Activated CD4-positive, alpha-beta T cell treated with anti-CD3 and anti-CD28 coated beads for 48 hours (primary cell): ENCODE results near the gene RAB6D.
"Not testable (repeated sequence)": the region's sequence is repeated elsewhere in the genome, so short reads cannot be mapped to it uniquely, and the experiment has no call there.

Experiments
- DNase-seq: peaks from one replicate; pipeline ENCODE4 v3.0.0-alpha.2; 2020

The RAB6D gene

DNA sequence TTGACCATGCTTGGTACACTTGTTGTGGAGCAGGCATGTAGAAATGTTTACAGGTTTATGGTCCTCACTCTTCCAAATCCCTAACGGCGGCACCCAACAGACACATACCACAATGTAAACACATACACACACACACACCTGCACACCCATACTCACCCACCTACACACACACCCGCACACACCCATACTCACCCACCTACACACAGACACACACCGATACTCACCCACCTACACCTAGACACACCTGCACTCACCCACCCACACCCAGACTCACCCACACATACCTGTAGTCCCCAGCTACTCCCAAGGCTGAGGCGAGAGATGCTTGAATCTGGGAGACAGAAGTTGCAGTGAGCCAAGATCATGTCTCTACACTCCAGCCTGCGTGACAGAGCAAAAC, 1.5 kb upstream of the RAB6D start:
- DNase-seq, result no peak

DNA sequence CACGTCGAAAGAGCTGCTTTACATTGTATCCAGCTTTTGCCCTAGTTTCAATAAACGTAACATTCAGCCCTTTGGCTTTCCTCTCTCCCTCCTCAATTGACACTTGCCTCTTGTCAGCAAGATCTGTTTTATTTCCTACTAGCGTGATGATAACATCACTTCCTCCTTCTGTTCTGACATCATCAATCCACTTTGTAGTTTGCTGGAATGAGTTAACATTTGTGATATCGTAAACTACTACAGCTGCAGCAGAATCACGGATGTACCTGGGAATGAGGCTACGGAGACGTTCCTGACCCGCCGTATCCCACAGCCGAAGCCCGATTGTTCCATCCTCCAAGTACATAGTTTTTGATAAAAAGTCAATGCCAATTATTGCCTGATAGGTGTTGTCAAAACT, 755 bp downstream of the RAB6D start:
- not testable (repeated sequence) for DNase-seq

DNA sequence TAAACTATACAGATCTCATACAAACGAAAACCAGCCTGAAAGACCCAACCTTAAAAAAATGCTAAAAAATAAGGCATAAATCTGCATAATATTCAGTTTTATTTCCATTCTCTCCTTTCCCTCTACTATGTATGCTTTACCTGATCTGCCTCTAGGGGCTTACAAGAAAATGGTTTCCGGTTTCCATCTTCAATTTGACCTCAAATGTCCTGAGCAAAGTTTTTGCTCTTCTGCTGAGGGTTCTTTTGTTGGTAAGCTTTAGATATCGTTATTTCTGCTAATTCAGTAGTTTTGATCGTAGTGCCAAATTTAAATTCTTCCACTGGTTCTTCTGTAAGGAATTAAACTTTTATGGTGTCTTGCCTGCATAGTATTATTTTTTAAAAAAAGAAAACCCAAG, 2.2 kb downstream of the RAB6D start:
- not testable (repeated sequence) for DNase-seq

DNA sequence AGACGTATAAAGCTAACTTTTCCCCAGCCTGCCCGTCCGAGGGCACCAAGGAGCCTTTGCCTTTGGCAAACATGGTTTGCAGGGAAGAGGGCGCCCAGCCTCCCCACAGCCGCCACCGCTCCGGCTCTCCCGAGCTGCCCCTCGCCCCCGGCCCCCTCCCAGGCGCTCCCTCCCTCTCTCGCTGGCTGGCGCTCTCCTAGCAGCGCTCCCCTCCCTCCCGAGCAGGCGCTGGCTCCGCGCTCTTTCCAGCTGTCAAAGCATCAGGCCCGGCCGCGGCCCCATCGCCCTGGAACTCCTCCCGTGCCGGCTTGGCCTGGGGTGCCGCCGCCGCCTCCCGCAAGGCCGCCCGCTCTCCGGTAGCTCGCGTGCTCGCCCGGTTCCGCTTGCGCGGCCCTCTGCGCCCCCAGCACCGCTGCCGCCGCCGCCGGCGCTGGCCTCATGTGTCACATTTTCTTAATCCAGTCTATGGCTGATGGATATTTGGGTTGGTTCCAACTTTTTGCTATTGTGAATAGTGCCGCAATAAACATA, 10.7 kb downstream of the RAB6D start:
- DNase-seq, result not testable (repeated sequence)

DNA sequence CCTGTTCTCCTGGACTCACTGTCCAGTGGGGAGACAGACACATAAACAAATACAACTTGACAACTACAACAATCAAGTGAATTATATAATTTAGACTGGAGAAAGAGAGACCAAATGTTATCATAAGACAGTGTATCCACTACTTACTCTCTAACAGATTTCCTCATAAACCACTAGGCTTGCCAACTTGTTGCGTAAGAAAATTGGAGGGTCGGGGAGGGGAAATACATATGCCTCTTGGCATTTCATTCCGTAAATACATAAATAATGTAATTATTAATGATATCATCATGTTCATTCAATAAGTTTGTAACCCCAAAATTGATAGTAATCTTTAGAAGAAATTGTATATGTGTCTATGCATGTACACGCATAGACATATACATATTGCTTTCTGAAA, 14.9 kb downstream of the RAB6D start:
- DNase-seq, result no peak

DNA sequence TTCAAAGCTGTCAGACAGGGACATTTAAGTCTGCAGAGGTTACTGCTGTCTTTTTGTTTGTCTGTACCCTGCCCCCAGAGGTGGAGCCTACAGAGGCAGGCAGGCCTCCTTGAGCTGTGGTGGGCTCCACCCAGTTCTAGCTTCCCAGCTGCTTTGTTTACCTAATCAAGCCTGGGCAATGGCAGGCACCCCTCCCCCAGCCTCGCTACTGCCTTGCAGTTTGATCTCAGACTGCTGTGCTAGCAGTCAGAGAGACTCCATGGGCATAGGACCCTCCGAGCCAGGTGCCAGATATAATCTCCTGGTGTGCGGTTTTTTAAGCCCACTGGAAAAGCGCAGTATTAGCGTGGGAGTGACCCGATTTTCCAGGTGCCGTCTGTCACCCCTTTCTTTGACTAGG, 16.9 kb downstream of the RAB6D start:
- DNase-seq, result not testable (repeated sequence)

DNA sequence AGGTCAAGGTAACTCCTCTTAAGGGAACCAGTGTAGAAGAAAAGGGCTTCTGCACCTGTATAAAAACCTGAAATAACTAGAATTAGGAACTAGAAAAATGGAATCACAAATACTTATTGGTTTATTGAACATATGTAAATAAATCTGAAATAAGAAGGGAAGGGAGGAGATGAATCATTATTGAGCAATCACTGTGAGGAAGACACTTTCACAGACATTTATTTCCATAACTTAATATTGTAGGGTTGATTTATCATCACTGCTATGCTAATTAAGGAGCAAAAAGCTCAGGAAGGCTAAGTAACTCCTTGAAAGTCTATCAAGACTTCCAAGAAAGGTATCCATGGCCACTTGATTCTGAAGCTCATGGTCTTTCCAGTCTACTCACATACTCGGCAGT, 24.7 kb downstream of the RAB6D start:
- DNase-seq, result not testable (repeated sequence)

DNA sequence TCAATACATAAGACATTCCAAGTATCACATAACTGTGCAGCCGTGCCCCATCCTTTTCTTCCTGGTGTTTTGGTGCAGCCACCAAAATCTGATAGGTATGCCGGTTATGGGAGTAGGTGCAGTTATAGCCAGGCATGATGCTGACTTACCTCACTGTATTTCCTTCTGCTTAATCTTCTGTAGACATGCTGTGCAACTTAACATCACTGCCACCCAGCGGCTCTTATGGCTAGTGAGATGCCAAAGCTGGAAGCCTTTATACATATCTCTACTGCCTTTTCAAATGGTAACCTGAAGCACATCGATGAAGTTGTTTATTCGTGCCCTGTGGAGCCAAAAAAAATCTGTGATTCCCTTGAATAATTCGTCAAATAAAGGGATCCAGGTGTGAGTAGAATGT, 28.6 kb downstream of the RAB6D start:
- peak; percentile 28 for DNase-seq

DNA sequence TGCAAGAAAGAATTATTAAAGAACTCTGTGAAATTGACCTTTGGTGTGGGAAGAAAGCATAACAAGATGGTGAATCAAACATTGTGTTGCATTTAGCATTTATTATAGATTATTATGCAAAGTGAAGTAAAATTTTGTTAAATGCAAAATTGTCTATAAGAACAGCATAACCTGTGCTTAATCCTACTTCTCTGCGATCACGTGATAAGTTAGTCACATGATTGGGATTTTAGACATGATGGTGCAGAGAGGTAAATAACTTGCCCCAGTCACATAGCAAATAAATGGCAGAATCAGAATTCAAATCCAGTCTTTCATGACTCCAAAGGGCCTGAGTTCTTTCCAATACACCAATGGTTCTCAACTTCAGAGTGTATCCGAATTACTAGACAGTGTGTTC, 31.3 kb downstream of the RAB6D start:
- DNase-seq, result not testable (repeated sequence)

DNA sequence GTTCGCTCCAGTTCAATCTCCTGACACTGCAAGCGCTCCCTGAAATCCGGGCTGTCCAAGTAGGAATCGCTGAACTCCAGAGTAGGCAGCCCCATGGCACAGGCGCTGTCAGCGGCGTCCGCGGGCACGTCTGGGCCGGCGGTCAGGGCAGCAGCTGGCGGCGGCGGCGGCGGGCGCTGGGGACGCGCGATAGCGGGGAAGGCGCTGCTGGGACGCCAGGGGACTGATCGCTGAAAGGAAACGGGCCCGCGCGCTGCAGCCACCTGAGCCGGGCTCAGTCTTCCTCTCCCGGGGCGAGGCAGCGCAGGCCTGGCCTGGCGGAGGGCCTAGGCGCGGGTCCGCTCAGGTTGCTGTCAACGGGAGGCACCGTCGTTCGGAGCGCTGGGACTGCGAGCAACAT, 33.0 kb downstream of the RAB6D start:
- DNase-seq, result peak; percentile 29

DNA sequence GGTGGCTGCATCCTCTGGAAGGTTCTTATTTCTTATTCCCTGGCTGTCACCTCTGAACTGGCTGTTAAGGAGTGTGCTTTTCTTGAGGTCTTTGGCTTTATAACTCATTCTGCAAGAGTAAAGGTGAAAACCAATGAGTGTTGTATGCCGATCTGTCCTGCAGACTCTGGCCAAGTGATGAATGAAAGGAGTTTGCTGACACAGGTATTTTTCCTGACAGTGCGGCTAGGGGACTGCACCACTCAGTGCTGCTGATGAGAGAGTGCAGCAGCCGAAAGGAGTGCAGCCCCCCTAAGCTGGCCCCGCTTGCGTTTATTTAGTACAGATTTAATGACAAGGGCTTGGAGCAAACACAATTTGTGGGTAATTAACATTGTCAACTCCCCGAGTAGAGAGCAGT, 41.8 kb downstream of the RAB6D start:
- no peak for DNase-seq

DNA sequence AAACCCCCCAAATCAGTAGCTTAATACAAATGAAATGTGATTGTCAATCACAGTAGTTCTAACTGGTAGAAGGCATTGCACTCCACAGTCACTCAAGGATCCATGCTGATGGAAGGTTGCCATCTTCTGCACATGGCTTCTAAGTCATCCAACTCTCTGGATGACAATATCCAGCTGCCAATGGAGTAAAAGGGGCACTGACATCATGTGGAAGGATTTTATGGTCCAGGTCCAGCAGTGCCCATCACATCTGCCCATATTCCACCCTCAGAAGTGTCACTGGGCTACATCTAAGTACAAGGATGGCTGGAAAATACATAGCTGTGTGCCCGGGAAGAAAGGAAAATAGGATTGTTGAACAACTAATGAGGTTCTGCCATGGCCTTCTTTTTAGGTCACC, 42.6 kb downstream of the RAB6D start:
- not testable (repeated sequence) for DNase-seq

DNA sequence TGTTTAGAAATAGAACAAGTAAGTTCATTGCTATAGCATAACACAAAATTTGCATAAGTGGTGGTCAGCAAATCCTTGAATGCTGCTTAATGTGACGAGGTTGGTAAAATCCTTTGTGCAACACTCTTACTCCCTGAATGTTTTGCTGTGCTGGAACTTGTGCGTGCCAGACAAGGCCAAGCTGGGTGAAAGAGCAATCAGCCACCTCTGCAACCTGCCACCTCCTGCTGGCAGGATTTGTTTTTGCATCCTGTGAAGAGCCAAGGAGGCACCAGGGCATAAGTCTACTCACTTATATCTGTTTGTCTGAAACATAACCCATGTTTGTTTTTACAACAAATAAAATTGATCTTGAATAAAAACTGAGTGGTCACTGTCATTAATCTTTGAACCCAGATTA, 53.0 kb downstream of the RAB6D start:
- DNase-seq, result peak; percentile 4
